HG03575 (cell line): ENCODE measurements around the gene PCSK6.

Source experiments
- ATAC-seq: cut with Tn5 transposase; IDR thresholded peaks from one replicate; pipeline ENCODE4 v1.9.1; 2021; ENCODE audit not compliant: unreplicated experiment, insufficient number of reproducible peaks, low FRiP score; ENCODE audit errors: extremely low read depth

PCSK6 gene

GRCh38 chr15:101489599-101490407 is at the start of gene PCSK6:
PCSK6 (minus strand) TSS chr15:101489707; CDS start chr15:101489670, 37 bp downstream.
- ATAC-seq, result no peak

- no peak for ATAC-seq
Measured at GRCh38 chr15:101538996-101539395, 49.5 kb upstream of the PCSK6 start.

DNA sequence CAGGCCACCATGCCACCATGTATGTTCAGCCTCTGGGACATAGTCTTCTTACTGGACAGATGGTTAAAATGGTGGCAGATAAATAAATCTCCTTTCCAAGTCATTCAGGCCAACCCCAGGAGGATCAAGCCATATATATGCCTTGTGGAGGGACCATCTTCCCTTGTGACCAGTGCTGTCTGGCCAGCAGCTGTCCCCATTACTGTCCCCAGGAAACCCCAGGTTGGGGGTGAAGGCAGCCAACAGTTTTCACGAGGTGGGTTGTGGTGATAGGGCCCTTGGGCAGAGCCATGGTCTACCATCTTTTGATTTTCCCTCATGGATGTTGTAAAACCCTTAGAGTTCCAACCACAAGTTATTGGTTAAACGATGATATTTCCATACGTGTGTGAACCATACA is 48.7 kb upstream of the PCSK6 start:
- no peak for ATAC-seq

GRCh38 chr15:101537483-101538080 is 48.1 kb upstream of the PCSK6 start:
- ATAC-seq, result no peak

GRCh38 chr15:101536875-101537405 is 47.4 kb upstream of the PCSK6 start:
- no peak for ATAC-seq

DNA sequence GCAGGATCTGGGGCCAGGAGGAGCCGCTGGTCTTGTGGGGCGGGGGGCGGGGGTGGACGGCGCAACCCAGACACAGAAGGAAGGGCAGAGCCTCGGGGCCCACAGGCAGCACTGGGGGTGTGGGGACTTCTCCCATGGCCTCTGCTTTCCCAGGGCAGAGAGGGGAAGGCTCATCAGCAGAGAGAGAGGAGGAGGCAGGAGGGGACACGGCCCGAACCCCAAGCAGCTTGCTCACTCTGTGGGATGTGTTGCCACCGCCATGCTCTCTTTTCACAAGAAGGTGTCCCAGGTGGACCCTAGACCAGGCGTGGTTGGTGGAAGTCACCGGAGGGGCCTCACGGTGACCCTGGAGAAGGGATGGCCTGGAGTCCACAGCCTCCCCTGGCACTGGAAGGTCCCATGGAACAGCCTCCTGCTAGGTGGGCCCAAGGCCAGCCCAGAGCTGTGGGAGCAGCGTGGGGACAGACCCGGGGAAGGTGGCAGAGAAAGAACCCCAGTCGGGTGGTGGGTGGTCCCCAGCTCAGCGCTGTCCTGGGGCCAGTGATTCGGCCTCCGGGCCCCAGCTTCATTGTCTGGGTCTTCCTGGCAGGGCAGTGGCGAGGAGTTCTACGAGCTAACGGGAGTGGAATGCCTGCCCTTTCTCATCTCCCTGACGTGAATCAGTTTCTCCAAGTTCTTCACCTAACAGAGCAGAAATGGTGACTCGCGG is 46.8 kb upstream of the PCSK6 start:
- no peak for ATAC-seq

DNA sequence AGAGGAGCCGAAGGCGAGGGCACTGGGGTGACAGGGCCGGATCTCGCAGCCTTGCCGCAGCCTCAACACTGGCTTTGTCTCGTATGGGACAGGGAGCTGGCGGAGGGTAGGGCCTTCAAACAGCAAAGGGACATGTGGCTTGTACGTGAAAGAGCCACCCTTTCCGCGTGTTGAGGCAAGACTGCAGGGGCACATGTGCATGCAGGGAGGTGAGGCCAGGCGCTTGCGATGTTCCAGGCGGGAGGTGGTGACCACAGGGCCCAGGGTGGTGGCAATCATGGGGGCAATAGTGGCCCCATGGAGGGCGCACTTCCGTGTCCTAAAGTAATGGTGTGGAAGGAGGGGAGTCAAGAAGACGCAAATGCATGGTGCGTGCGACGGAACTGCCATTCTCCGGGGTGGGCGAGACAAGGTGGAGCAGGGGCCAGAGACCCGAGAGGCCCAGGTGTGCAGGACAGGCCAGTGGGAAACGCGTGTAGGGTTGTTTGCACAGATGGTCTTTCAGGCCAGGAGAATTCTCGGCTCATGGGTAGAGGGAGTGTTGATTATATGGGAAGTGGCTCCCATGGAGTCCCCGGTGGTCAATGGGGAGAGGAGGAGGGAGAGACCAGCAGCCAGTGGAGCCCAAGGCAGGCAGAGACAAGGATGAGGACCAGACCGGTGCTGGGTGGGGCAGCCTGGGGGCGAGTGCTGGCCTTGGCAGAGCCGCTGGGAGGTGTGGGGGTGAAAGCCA is 45.8 kb upstream of the PCSK6 start:
- ATAC-seq, result no peak

- no peak for ATAC-seq
Measured at GRCh38 chr15:101534376-101534970, 45.0 kb upstream of the PCSK6 start.

DNA sequence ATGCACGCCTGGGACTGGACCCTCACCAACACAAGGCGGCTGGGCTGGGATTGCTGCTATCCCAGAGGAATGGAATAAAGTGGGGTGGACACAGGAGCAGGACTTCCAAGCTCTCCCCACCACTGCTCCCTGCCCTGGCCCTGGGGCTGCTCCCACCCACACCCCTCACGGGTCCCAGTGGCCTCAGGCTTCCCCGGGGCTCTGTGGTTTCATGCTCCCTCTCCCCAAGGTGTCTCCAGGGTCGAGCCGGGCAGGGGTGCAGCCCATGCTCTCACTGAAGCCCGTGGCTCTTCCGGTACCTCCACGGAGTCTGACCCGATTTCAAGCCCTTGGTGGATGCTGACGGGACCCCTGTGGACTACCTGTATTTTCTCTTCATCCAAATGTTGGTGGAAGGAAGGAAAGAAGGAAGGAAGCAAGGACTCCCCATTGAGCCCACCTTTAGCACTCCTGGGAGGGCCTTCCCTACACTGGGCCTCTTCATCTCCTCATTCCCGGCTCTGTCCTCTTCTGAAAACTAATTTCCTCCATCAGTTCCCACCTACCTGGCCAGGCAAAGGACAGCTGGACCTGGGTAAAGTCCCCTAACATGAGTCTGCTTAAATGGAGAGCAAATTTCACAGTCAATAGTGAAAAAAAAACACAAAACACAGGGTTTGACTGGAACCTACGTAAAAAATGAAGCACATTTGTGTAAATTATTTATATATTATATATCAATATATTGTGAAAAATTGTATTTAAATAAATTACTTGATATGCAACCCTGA is 44.0 kb upstream of the PCSK6 start:
- no peak for ATAC-seq

GRCh38 chr15:101532865-101533264 is 43.4 kb upstream of the PCSK6 start:
- no peak for ATAC-seq

GRCh38 chr15:101531170-101531569 is 41.7 kb upstream of the PCSK6 start:
- no peak for ATAC-seq

DNA sequence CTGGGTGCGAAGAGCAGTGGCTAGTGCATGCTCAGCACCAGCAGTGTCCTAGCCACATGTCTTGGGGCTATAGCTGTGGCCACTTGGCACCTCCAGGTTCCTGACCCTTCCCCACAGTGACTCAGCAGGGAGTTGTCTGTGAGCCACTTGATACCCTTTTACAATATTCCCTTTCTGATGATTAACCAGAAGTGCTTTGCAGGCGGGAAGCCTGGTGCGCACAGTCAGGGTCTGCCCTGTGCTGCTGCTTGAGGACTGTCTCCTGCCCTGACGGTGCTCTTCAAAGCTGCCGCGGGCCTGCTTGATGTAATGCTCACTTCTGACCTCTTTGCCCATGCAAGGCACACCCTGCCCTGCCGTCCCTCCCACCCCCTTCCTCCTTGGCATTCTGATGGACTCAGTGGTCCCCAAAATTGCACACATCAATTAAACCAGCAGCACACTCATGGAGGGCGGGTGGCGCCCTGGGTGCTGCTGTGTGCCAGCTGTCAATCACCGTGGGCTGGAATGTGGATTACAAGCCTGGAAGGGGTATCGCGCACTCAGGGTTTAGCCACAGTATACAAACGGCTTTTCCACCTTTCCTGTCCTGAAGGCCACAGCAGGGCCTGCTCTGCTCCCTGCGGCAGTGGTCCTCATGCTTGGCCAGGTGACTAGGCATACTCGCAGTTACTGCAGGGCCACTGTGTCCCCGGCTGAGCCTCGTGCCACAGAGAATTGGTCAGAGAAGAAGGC is 40.9 kb upstream of the PCSK6 start:
- no peak for ATAC-seq

DNA sequence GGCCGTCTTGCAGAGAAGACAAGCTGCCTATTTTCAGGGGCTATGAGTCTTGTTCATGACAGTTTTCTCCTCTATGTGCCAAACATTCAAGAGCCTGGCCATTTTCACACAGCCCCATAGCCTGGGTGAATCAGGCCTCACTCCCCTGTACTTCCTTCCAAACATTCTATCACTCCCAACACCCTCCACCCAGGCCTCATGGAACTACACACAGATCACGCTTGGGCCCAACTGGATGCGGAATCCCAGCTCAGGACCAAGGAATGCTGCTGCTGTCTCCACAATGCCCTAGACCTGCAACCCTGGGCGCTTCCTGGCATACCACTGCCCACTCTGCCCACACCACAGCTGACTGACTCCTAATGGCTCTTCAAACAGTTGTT is 39.4 kb upstream of the PCSK6 start:
- no peak for ATAC-seq

DNA sequence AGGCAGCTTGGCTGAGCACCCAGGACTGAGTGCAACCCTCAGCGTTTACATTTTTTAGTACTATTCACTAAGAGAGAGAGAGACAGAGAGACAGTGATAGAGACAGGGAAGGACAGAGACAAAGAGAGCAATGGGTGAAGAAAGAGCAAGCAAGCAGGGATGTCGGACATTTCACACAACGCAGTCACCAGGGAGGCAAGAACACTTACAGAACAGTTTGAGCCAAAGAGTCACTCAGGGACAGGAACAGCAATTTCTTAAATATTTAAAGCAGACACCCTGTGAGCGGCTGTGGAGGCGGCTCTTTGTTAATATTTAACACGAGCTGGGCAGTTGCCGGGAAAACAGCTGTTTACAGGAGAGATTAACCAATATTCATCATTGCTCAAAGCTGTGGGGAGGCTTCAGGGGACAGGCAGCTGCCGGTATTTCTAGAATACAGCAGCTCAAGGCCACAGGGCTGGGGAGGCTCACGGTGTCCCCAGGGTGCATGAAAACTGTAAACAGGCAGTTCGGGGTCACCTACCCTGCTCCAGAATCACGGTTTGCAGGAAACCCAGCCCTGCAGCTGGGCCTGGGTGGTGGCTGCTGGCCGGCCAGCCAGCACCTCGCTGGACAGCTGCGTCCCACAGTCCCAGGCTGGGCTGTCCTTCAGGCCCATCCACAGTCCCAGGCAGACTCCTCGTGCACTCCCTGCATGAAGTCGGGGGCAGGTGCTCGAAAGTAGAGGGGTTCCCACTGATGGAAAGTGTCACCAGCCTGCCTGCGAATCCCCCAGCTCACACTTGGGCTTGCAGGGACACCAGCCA is 38.8 kb upstream of the PCSK6 start:
- ATAC-seq, result no peak

DNA sequence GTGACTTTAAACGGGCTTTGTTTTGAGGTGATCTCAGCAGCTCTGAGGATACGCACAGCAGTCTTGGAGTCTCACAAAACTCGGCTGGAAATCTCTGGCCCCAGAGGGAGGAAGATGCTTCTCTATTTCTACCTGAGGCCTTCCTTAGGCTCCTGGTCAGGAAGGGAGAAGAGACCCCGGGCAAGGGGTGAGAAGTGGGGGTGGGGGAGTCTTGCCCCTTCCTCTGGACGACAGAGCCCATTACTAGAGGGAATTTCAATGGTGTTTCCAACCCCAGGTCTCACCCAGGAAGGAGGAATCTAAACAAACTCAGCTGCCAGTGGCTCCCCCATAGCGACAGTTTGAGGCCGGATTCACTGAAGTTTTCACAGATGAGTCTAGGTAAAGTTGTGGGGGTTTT is 37.4 kb upstream of the PCSK6 start:
- no peak for ATAC-seq

DNA sequence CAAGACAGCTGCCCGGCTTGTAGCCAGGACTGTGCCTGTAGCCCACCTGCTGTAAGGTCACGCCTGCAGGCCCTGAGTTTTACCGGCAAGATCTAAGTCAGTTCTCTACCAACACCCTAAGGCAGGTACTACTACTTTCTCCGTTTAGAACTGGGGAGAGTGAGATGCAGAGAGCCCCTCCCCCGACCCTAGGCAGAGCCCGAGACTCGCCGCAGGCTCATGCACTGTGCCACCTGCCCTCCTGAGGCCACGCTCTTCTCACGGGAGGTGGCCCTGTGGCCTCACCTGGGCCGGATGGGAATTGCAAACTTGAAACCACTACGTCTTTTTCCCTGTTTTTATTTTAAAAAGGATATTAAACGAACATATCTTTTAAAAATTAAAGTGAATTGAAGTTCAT is 36.9 kb upstream of the PCSK6 start:
- no peak for ATAC-seq

DNA sequence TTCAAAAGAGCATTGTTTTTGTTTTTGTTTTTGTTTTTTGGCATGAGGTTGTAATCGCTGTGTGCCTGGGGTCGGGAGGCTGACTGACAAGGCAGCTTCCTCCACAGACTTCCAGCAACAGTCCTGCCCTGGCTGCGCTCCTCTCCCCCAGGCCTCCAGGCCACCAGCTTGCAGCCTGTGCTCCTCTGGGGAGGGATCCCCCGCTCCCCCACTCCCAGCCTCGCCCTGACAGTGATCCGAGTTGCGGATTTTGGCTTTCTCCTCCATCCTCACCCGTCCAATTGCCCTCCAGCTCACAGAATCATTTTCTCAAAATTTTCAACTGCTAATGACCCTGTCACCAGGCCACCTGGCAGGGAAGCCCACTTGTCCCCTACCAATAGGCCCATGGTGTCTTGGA is 36.5 kb upstream of the PCSK6 start:
- no peak for ATAC-seq
